HG03571 (cell line): Measurements from ENCODE around the gene APOBEC3F.
"Not testable (repeated sequence)": the region's sequence is repeated elsewhere in the genome, so short reads cannot be mapped to it uniquely, and the experiment has no call there.

Experiments
- ATAC-seq: cut with Tn5 transposase; IDR thresholded peaks from one replicate; pipeline ENCODE4 v1.9.1; 2021; ENCODE audit not compliant: unreplicated experiment

Gene APOBEC3F

GRCh38 chr22:39068033-39068785 is 27.5 kb downstream of the APOBEC3F start:
- ATAC-seq = no peak

- ATAC-seq = no peak
Observed at GRCh38 chr22:39070186-39070585, 29.5 kb downstream of the APOBEC3F start.

GRCh38 chr22:39072581-39072981 is 31.9 kb downstream of the APOBEC3F start:
- not testable (repeated sequence) for ATAC-seq

- ATAC-seq = no peak
Observed at GRCh38 chr22:39073981-39074380, 33.3 kb downstream of the APOBEC3F start.

GRCh38 chr22:39076155-39077025 is 35.7 kb downstream of the APOBEC3F start:
- ATAC-seq = not testable (repeated sequence)

- peak; percentile 55 for ATAC-seq
Observed at GRCh38 chr22:39077026-39077840, 36.6 kb downstream of the APOBEC3F start, which contains the start of gene APOBEC3G. Gene APOBEC3G (plus strand): TSS chr22:39077275. CDS start chr22:39077362, 87 bp downstream.

GRCh38 chr22:39077912-39078311 is 37.2 kb downstream of the APOBEC3F start:
- ATAC-seq = not testable (repeated sequence)

GRCh38 chr22:39078329-39078728 is 37.7 kb downstream of the APOBEC3F start:
- ATAC-seq = no peak

- ATAC-seq = not testable (repeated sequence)
Observed at GRCh38 chr22:39079054-39079637, 38.5 kb downstream of the APOBEC3F start.

GRCh38 chr22:39080052-39080762 is 39.5 kb downstream of the APOBEC3F start:
- no peak for ATAC-seq

GRCh38 chr22:39081016-39081415 is 40.4 kb downstream of the APOBEC3F start:
- no peak for ATAC-seq

GRCh38 chr22:39081598-39081997 is 40.9 kb downstream of the APOBEC3F start:
- no peak for ATAC-seq

GRCh38 chr22:39083212-39084165 is 42.8 kb downstream of the APOBEC3F start:
- no peak for ATAC-seq

- no peak for ATAC-seq
Observed at GRCh38 chr22:39084666-39085065, 44.0 kb downstream of the APOBEC3F start.

- ATAC-seq = no peak
Observed at GRCh38 chr22:39087098-39087497, 46.4 kb downstream of the APOBEC3F start.

GRCh38 chr22:39087881-39088684 is 47.4 kb downstream of the APOBEC3F start:
- no peak for ATAC-seq

- no peak for ATAC-seq
Observed at GRCh38 chr22:39088685-39089032, 48.0 kb downstream of the APOBEC3F start.

- no peak for ATAC-seq
Observed at GRCh38 chr22:39089928-39090327, 49.3 kb downstream of the APOBEC3F start.
